Activated CD8-positive, alpha-beta memory T cell treated with anti-CD3 and anti-CD28 coated beads for 48 hours (primary cell): ENCODE data around the gene CYYR1.

Source experiments
- DNase-seq, 3 experiments: peaks; one replicate each; pipeline ENCODE4 v3.0.0-alpha.2; 2020; ENCODE audit warnings: low read depth in 2 of 3, low spot score in 2 of 3

Gene CYYR1

GRCh38 chr21:26554365-26554764, 18.7 kb downstream of the CYYR1 start:
- no peak for DNase-seq

DNA sequence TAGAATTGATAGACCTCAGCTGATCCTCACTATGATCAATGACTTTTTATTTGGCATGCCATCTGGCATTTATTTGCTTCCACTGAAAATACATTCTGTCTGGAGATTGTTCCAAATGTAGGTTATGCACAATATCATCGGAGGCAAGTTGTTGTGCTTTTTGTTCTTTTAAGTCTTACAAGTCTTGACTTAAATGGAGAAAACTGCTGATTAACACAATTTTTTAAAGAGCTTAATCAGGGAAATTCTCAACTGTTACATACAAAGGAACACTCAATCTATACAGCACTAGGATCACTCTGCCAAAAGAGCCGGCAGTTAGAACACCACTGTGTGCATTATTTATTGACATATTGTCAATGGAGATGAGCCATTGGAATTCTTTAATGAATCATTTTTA, 19.2 kb downstream of the CYYR1 start:
- no peak for DNase-seq

- no peak for DNase-seq
Observed at GRCh38 chr21:26550326-26550725, 22.8 kb downstream of the CYYR1 start.

DNA sequence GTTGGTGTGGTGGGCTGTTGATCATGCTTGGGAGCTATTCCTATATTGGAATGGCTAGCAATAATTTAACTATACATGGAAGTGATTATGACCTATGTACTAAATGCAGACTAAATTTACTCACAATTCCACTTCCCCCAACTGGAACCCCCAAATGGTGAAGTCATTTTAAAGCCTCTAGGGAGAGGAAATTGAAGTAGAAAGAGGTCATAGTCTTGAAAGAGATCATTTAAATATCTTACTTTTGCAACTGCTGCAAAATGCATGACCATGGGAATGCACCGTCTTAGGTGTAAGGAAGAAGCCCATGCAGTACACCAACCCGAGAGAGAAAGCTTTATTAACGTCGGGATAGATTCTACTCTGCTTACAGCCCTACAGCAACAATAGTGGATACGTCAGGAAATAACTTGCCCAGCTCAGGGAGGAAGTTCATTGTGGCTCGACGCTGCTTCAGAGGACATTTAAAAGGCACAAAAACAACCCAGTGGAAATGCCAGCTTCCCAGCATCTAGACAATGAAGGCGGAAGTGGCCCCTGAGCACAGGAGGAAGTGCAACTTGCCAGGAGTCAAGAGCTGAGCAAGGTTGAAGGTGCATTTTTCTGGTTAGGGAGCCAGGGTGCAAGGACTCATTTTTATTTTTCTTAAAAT, 26.5 kb downstream of the CYYR1 start:
- DNase-seq: no peak

DNA sequence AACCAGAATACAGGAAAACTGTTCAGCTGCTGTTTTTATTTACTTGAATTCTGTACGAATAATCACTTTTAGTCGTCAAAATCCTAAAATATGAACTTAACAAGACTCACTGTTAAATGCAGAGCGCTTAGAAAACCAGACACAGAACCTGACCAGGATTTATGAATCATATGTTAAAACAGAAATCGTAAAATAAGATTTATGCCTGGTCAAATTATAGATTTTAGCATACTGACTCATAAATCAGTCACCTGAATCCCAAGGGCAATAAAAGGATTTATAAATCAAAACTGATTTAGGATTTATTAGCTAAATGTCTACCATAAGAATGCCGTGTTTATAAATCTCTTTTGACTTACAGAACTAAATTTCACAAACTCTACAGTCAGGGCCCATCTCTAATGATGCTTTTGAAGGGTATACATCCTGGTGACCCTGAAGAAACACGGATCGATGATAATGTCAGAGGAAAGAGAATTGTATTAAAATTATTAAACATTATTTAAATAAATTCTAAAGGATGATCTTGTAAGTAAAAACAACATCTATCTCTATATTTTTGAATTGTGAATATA, 28.8 kb downstream of the CYYR1 start:
- no peak for DNase-seq

- no peak for DNase-seq
Observed at GRCh38 chr21:26540651-26541050, 32.4 kb downstream of the CYYR1 start.

GRCh38 chr21:26539566-26539965, 33.5 kb downstream of the CYYR1 start:
- DNase-seq: no peak

DNA sequence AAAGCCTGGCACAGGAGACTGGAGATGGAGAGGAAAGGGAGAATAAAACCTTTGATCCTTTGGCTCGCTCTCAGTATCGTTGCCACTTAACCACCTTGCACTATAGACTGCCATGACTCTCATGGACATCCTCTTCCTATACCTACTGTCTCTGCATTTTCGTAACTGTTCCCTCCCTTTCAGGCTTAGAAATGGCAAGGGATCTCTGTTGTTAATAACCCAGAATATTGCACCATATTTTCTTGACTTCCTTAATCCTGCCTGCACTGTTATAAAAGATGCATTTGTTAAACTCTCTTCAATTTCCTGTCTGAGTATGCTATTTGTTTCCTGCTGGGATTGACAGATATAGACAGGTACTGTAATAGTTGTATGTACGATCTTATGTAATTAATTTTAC, 38.6 kb downstream of the CYYR1 start:
- no peak for DNase-seq

GRCh38 chr21:26532208-26532607, 40.9 kb downstream of the CYYR1 start:
- no peak for DNase-seq

- DNase-seq: no peak
Observed at GRCh38 chr21:26529526-26529925, 43.6 kb downstream of the CYYR1 start.

GRCh38 chr21:26528882-26529281, 44.2 kb downstream of the CYYR1 start:
- no peak for DNase-seq

DNA sequence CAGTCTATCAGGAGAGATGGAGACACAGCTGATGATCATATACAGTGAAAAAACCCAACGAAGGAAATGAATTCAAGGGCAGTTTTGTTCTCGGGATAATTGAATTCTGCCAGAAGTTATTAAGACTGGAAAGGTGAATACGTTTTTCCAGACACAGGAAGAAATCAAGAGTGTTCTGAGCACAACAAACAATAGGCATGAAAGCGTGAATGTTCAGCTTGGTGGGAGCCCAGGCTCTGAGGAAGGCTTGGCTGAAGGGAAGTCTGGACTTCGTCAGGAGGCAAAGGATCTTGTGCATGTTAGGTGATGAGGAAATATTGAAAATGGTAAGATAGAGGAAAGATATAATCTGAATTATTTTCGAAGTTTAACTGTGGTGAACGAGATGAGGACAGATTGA, 50.4 kb downstream of the CYYR1 start:
- DNase-seq: no peak

- no peak for DNase-seq
Observed at GRCh38 chr21:26519142-26519541, 53.9 kb downstream of the CYYR1 start.

- DNase-seq: no peak
Observed at GRCh38 chr21:26515257-26515656, 57.8 kb downstream of the CYYR1 start.

GRCh38 chr21:26513212-26513611, 59.9 kb downstream of the CYYR1 start:
- no peak for DNase-seq

- DNase-seq: no peak
Observed at GRCh38 chr21:26512664-26513063, 60.4 kb downstream of the CYYR1 start.

GRCh38 chr21:26508903-26509302, 64.2 kb downstream of the CYYR1 start:
- DNase-seq: no peak

- no peak for DNase-seq
Observed at GRCh38 chr21:26506956-26507355, 66.1 kb downstream of the CYYR1 start.

DNA sequence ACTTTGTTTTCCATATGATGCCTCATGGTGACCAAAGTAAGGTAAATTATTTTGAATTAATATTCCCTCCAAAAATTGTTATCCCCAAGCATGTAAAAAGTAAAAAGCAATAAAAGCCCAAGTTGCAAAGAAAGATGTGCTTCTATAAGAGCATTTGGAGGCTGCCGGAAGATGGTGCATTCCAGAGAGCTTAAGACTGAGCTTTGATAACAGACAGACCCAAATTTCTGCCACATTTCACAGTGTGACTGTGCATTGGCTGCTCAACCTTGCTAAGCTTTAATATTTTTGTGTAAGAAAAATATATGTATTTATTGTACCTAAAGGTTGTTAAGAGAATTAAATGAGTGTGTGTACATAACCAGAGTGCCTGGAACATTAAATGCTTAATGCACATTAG, 67.9 kb downstream of the CYYR1 start:
- no peak for DNase-seq

DNA sequence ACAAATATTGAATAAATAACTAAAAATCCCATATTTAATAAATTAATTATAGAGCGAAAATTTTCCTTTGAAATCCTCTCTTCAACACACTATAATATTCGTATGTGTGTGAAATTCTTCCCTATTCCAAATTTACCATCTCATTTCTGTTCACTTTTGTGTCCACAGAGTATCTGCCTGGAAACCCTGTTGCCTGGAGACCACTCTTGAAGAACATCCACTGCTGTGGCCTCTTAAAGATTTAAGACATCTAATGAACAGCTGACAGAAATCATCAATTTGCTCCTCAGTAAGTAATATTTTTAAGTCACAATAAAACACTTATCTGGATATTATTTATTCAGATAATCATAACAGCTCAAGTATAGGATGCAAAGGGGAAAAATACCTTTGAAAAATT, 69.7 kb downstream of the CYYR1 start:
- DNase-seq: no peak

GRCh38 chr21:26501495-26502021, 71.5 kb downstream of the CYYR1 start:
- no peak for DNase-seq

- no peak for DNase-seq
Observed at GRCh38 chr21:26499495-26499894, 73.6 kb downstream of the CYYR1 start.

DNA sequence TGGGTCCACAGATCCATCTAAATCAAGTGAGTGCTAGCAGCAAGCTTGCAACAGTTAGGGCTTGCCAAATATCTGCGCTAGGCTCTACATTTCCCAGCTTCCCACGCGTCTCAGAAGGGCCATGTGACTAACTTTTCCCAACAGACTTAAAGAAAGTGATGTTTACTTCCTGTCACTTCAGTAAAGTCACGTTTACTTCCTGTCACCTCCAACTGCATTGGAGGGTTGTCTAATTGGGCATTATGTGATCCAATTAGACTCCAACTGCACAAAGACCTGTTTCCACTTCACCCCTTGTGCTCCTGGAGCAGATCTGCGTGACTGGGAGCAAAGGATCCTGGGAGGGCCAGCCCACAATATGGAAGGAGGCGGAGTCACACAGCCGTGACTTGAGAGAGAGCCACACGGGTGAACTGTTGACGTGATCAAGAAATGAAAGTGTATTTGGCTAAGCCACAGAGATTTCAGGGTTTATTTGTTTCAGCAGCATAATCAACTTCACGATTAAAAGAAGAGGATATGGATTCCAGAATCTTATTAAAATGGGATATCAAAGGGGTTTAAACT, 77.7 kb downstream of the CYYR1 start:
- no peak for DNase-seq
